Loucy (cell line): ENCODE measurements around the gene CDH8.

Source experiments
- H2AFZ ChIP-seq: fragments of 200-600 bp; sonication (generic); 2 replicates; pipeline ENCODE4 v1.6.0; 2016; ENCODE audit warnings: antibody characterized with exemption, mild to moderate bottlenecking, low read length, moderate library complexity
- H3F3A ChIP-seq: fragments of 200-600 bp; 2 replicates; pipeline ENCODE4 v1.6.0; 2016; ENCODE audit warnings: antibody characterized with exemption, low read depth, mild to moderate bottlenecking
- H3K27me3 ChIP-seq: fragments of 200-600 bp; sonication (generic); 2 replicates; pipeline ENCODE4 v1.6.1; 2014; ENCODE audit warnings: low read length, mild to moderate bottlenecking; ENCODE audit not compliant: insufficient read depth, poor library complexity, severe bottlenecking
- H3K36me3 ChIP-seq: fragments of 200-600 bp; sonication (generic); 2 replicates; pipeline ENCODE4 v1.6.1; 2016; ENCODE audit warnings: low read length; ENCODE audit not compliant: insufficient read depth
- H3K4me1 ChIP-seq: fragments of 200-600 bp; sonication (generic); 2 replicates; pipeline ENCODE4 v1.5.1; 2014; ENCODE audit warnings: low read length, mild to moderate bottlenecking; ENCODE audit not compliant: insufficient read depth, poor library complexity, severe bottlenecking
- H3K4me2 ChIP-seq: fragments of 200-600 bp; sonication (generic); 2 replicates; pipeline ENCODE4 v1.6.0; 2014; ENCODE audit warnings: antibody characterized with exemption, low read length, low read depth, mild to moderate bottlenecking; ENCODE audit not compliant: poor library complexity, severe bottlenecking
- H3K4me3 ChIP-seq: fragments of 200-600 bp; sonication (generic); 2 replicates; pipeline ENCODE4 v1.5.1; 2014; ENCODE audit warnings: low read length, mild to moderate bottlenecking, mixed read lengths; ENCODE audit not compliant: poor library complexity, severe bottlenecking
- H3K79me2 ChIP-seq: fragments of 200-600 bp; sonication (generic); 2 replicates; pipeline ENCODE4 v1.6.1; 2014; ENCODE audit warnings: low read length; ENCODE audit not compliant: insufficient read depth
- H3K9ac ChIP-seq: fragments of 200-600 bp; sonication (generic); 2 replicates; pipeline ENCODE4 v1.6.0; 2014; ENCODE audit warnings: mild to moderate bottlenecking, low read depth, low read length, moderate library complexity; ENCODE audit not compliant: poor library complexity, severe bottlenecking
- H3K9me2 ChIP-seq: fragments of 200-600 bp; sonication (generic); replicated peaks from 2 replicates; pipeline ENCODE4 v1.6.1; 2016; ENCODE audit warnings: low read depth, low read length, mixed read lengths
- H3K9me3 ChIP-seq: fragments of 200-600 bp; sonication (generic); 2 replicates; pipeline ENCODE4 v1.6.1; 2014; ENCODE audit warnings: mild to moderate bottlenecking, antibody characterized with exemption, low read length, low read depth; ENCODE audit not compliant: insufficient read depth
- H4K20me1 ChIP-seq: fragments of 200-600 bp; sonication (generic); 2 replicates; pipeline ENCODE4 v1.6.0; 2014; ENCODE audit warnings: antibody characterized with exemption, low read length, mild to moderate bottlenecking; ENCODE audit not compliant: insufficient read depth, poor library complexity, severe bottlenecking
- CTCF ChIP-seq: fragments of 200-600 bp; sonication (generic); conservative IDR thresholded peaks from 2 replicates; pipeline ENCODE4 v1.5.1; 2014; ENCODE audit warnings: mild to moderate bottlenecking, antibody characterized with exemption, low read length
- EZH2phosphoT487 ChIP-seq: fragments of 200-600 bp; IDR thresholded peaks from 2 replicates; pipeline ENCODE4 v1.6.1; 2018; ENCODE audit warnings: antibody characterized with exemption, mild to moderate bottlenecking, moderate library complexity, borderline replicate concordance

CDH8 gene

GRCh38 chr16:61684541-61684940, 351.7 kb downstream of the CDH8 start:
- TF ChIP-seq CTCF (no peak), EZH2phosphoT487 (no peak)
- Histone ChIP-seq H3K27me3 (no peaks in the 10 kb centered on the region), H3K9ac (no peak overlapping the region)

GRCh38 chr16:61681673-61682072, 354.6 kb downstream of the CDH8 start:
- H3K4me3 ChIP-seq = no peak overlapping the region
- no peaks in the 10 kb centered on the region for H3K36me3 ChIP-seq
- H3K4me1 ChIP-seq = no peaks in the 10 kb centered on the region
- H3K9ac ChIP-seq = no peak overlapping the region
- H2AFZ ChIP-seq = no peak overlapping the region
- no peaks in the 10 kb centered on the region for H3K27me3 ChIP-seq
- no peaks in the 10 kb centered on the region for H3F3A ChIP-seq
- TF ChIP-seq CTCF (no peak), EZH2phosphoT487 (no peak)
- H3K9me2 ChIP-seq = no peaks in the 10 kb centered on the region
- no peaks in the 10 kb centered on the region for H3K79me2 ChIP-seq
- H4K20me1 ChIP-seq = no peaks in the 10 kb centered on the region
- no peak overlapping the region for H3K4me2 ChIP-seq
- no peaks in the 10 kb centered on the region for H3K9me3 ChIP-seq

More at GRCh38 chr16:61684541-61684940, 351.7 kb downstream of the CDH8 start:
- H3K4me2 ChIP-seq = no peak overlapping the region
- no peak overlapping the region for H2AFZ ChIP-seq
- no peaks in the 10 kb centered on the region for H3K36me3 ChIP-seq
- no peaks in the 10 kb centered on the region for H3K4me1 ChIP-seq
- no peaks in the 10 kb centered on the region for H3F3A ChIP-seq
- H3K9me3 ChIP-seq = no peaks in the 10 kb centered on the region
- no peak overlapping the region for H3K4me3 ChIP-seq
- no peaks in the 10 kb centered on the region for H3K9me2 ChIP-seq
- no peaks in the 10 kb centered on the region for H3K79me2 ChIP-seq
- no peaks in the 10 kb centered on the region for H4K20me1 ChIP-seq

- H2AFZ ChIP-seq = no peak overlapping the region
- H3K79me2 ChIP-seq = no peaks in the 10 kb centered on the region
- no peaks in the 10 kb centered on the region for H3K36me3 ChIP-seq
- H3K27me3 ChIP-seq = no peaks in the 10 kb centered on the region
- no peak overlapping the region for H3K4me3 ChIP-seq
- H3K4me2 ChIP-seq = no peak overlapping the region
- no peak overlapping the region for H3K9ac ChIP-seq
- H3F3A ChIP-seq = no peaks in the 10 kb centered on the region
- no peaks in the 10 kb centered on the region for H4K20me1 ChIP-seq
- H3K9me2 ChIP-seq = no peaks in the 10 kb centered on the region
- no peaks in the 10 kb centered on the region for H3K9me3 ChIP-seq
- no peak for TF ChIP-seq EZH2phosphoT487
- TF ChIP-seq CTCF = no peak
- no peaks in the 10 kb centered on the region for H3K4me1 ChIP-seq
Measured at GRCh38 chr16:61681124-61681523, 355.1 kb downstream of the CDH8 start.
